PFSK-1 (cell line): ENCODE data around the gene PROK2.

ENCODE experiments used
- FOXP2 ChIP-seq: optimal IDR thresholded peaks from 2 replicates; pipeline ENCODE3; 2011; ENCODE audit warnings: borderline replicate concordance, control low read depth, inconsistent platforms; ENCODE audit not compliant: insufficient read depth; ENCODE audit errors: extremely low read length, extremely low read depth
- POLR2AphosphoS5 ChIP-seq: IDR thresholded peaks from 2 replicates; pipeline ENCODE4 v1.6.1; 2012; ENCODE audit warnings: low read depth, mild to moderate bottlenecking, control low read depth, low read length, moderate library complexity
- REST ChIP-seq, 2 experiments: IDR thresholded peaks; 2 replicates each; pipeline versions ENCODE4 v1.6.1 to v1.8.0; 2011 to 2012; ENCODE audit warnings: low read depth in 2 of 2, low read length in 2 of 2, control low read depth in 1 of 2, inconsistent platforms in 1 of 2, mild to moderate bottlenecking in 1 of 2, moderate library complexity in 1 of 2; ENCODE audit not compliant: insufficient read depth in 1 of 2
- SIN3A ChIP-seq: IDR thresholded peaks from 2 replicates; pipeline ENCODE4 v1.6.1; 2012; ENCODE audit warnings: mild to moderate bottlenecking, low read length, moderate library complexity, borderline replicate concordance; ENCODE audit not compliant: insufficient read depth
- TAF1 ChIP-seq: IDR thresholded peaks from 2 replicates; pipeline ENCODE4 v1.6.1; 2012; ENCODE audit warnings: low read length, control low read depth, borderline replicate concordance; ENCODE audit not compliant: insufficient read depth

GRCh38 chr3:71753701-71754609, 31.0 kb downstream of the PROK2 start, which contains the start of gene GPR27:
- TF ChIP-seq POLR2AphosphoS5 (no peak), REST (IDR thresholded peaks at IDR 0.05; ENCODE audit: insufficient read depth in 1 of 2, low read depth in 2 of 2, low read length in 2 of 2) (no peak), TAF1 (no peak), SIN3A (no peak), FOXP2 (no peak)
